Breast epithelium (tissue), 3 donors: ENCODE results near the gene PKNOX1.

ENCODE experiments used
- POLR2A ChIP-seq: fragments of 450-650 bp; IDR thresholded peaks from one replicate; pipeline ENCODE4 v1.6.1; 2016; ENCODE audit warnings: antibody characterized with exemption, mild to moderate bottlenecking, moderate library complexity
- POLR2AphosphoS5 ChIP-seq, 3 donors: sonication (generic); formaldehyde crosslinking; IDR thresholded peaks; one replicate each; pipeline ENCODE4 v1.6.1; 2017; ENCODE audit warnings: antibody characterized with exemption in 3 of 3

DNA sequence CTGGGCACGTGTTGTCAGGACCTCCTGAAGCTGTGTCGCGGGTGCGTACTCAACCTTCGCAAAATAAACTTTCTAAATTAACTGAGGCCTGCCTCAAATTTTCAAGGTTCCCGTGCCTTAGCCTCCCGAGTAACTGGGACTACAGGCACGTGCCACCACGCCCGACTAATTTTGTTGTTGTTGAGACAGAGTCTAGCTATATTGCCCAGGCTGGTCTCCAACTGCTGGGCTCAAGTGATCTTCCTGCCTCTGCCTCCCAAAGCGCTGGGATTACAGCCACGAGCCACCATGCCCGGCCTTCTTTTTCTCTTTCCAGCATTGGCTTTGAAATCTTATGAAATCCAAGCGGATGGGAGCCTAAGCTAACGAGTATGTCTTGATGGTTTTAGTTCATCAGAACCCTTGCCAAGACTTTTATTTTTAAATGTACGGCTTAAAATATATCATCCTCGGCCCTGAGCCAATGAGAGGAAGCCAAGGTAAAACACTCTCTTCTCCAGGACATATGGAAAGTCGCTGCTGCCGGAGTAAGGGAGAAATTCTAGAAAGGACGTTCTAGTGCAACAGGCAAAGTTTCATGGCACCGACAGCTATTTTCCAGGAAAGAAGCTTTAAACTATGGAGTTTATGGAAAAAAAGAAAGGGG is 36.3 kb upstream of the PKNOX1 start:
- TF ChIP-seq POLR2A: no peak
- no peak for TF ChIP-seq POLR2AphosphoS5 (IDR thresholded peaks at IDR 0.05)
